Stimulated activated CD4-positive, alpha-beta T cell treated with anti-CD3 and anti-CD28 coated beads, Interleukin-1b, Interleukin-23, amount 100 ng/mL, for 4 hours (primary cell): ENCODE results near the gene GMDS.

Source experiments
- DNase-seq, 2 donors: peaks; one replicate each; pipeline ENCODE4 v3.0.0-alpha.2; 2020; ENCODE audit warnings: low read depth in 2 of 2

The GMDS gene

DNA sequence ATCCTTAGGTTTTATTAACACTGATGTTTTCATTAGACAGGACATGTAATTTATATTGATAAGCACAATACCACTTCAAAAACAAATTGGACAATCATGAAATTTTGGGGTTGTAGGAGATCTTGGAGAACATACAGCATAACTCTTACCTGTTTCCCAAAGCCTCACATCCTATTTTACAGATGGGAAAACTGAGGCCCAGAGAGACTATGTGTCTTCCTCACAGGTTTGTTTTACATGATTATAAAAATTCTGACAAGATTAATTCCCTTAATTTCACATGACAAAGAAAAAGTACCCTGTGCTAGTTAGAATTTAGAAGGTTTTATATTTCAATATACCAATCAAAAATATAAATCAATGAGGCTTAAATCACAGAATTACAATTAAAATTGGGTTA is 145.5 kb downstream of the GMDS start:
- DNase-seq: no peak

DNA sequence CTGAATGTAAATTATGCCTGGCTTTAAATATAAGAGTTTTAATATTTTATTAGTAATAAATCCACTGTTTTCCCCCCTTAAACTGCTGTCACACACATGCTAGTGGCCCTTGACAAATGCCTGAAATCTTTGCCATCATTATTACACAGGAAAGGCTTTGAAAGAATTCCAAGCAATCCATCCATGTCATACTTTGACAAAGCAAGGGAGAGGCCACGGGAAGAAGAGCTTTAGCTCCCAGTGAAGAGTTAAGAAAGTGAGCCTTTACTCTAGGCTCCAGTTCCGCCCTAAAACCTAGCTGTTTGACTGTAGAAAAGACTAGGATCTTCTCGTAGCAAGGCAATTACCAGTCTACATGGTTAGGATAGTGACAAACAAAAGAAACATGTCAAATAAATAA is 147.9 kb downstream of the GMDS start:
- no peak for DNase-seq

DNA sequence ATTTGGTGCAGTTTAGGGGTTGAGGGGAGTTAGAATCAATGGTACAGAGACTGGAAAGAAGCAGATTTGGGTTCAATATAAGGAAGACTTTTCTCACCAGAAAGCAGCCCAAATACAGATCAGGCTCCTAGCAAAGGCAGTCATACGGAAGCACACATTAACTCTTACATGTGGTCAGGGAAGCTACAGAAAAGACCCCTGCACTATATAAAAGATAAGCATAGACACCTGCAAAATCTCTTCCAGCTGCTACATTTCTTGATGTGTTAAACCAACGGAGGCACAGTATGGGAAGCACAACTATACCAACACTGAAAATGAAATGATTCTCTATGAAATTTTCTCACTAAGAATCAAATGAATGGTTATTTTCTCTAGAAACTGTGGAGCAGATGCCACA is 150.8 kb downstream of the GMDS start:
- no peak for DNase-seq

DNA sequence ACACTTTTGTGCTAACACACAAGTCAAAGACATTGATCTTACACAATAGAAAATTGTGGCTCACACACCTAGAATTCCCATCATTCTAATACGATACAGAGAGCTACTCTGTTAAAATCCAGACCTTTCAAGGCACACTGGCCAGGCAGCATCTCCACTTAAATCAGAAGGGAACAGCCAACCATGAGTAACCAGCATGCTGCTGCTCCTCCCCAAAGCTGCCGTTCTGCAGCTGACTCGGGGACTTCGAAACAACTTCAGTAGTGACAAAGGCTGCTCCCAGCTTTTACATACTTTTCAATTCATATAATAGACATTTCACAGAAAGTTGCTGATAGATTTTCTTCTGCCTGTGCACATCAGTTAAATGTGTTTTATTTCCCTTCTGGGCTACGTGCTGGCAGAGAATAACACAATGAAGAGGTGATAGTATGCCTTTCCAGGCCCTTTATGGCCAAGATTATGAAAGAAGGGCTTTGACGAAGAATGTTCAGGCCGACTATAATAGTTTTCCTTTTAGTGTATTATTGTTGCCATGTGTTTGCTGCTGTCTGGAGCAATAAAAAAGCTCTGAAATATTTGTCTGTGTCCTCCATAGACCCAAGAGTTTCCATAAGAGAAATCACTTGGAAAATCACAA is 159.0 kb downstream of the GMDS start:
- no peak for DNase-seq

DNA sequence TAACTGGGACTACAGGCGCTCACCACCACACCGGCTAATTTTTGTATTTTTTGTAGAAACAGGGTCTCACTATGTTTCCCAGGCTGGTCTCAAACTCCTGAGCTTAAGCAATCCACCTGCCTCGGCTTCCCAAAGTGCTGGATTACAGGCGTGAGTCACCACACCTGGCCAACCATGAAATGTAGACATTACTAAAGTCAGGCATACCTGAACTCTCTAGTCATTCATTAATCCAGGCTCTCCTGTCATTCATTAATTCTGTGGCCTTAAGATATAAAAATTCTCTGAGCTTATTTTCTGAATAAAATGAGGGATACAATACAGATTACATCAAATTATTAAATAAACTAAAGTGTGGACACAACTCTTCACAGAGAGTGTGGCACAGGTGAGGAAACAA is 159.7 kb downstream of the GMDS start:
- DNase-seq: no peak

DNA sequence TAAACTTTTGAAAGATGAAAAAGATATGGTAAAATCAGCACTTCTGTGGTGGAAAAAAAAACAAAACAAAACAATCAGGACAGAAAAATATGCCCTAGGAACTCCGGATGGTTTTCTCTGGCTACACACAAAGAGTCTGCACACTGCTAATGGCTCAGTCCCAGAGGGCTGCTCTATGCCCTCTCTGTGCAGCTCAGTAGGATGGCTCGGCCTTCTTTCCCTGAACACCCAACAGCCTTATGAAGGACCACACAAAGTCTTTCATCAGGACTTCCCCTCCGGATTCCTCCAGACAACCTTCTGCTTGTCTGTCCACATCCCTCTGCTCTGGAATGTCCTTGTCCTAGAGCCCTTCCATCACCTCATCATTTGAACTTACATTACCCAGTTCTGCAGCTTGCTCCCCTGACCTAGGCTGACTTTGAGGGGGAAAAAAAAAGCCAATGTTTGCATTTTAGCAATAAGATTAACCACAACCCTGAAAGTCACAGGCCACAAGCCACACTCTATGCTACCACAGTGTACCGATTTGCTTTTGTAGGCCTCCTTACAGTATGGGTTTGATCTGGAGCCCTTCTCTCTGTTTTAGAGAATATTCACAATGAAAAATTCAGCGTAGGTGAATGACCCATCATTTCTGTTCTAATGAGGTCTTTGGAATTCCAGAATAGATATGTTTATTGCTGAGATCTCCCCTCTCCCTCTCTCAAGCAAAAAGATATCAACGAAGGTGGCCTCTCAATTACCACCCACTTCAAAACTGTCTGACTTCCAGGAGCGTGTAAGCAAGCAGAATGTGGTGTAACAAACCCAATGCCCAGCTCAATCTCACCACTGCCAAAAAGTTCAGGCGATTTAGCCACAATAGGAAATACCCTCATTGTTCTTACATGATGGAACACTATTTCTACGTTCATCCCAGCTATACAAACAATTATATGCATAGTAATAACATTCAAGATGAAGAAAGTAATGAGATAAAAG is 164.0 kb downstream of the GMDS start:
- no peak for DNase-seq

DNA sequence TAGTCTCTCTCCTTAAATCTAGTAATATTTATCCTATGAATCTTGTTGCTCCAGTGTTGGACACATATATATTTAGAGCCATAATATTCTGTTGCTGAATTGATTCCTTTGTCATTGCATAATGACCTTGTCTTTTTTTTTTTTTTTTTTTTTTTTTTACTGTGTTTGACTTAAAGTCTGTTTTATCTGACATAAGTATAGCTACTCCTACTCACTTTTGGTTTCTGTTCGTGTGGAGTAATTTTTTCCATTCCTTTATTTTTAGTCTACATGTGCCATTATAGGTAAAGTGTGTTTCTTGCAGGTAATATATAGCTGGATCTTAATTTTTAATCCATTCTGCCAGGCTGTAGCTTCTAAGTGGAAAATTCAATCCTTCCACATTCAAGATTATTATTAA is 166.5 kb downstream of the GMDS start:
- DNase-seq: no peak

DNA sequence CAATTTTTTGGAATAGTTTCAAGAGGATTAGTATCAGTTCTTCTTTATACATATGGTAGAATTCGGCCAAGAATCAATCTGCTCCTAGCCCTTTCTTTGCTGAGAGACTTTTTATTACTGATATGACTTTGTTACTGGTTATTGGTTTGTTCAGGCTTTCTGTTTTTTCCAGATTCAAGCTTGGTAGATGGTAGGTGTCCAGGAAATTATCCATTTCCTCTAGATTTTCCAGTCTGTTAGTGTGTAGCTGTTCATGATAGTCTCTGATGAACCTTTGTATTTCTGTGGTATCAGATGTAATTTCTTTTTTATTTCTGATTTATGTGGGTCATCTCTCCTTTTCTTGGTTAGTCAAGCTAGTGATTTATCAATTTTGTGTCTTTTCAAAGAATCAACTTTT is 167.6 kb downstream of the GMDS start:
- DNase-seq: no peak

DNA sequence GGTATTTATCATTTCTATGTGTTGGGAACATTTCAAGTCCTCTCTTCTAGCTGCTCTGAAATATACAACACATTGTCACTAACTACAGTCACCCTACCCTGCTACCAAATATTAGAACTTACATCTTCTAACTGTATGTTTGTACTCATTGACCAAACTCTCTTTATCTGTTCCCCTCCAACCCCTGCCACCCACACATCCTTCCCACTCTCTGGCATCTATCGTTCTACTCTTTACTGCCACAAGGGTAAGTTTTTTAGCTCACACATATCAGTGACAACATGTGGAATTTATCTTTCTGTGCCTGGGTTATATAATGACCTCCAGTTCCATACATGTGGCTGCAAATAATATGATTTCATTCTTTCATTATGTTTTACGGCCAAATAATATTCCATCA is 171.9 kb downstream of the GMDS start:
- no peak for DNase-seq

DNA sequence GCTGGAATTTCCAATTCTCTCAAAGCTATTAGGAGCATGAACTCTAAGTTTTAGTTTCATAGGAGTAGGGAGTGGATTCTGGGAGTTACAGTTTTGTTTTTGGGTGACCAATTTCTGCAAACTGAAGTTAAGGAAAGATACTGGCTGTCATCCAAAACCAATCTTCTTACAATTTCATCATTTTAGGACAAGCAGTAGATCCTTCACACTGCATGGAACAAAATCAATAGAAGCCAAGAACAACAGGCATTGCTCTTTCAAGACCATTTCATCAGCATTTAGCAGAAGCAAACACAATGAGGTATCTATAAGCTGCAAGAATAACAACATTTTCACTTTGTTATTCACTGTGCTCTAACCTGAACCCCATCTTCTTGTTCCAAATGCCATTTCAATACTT is 173.0 kb downstream of the GMDS start:
- no peak for DNase-seq

DNA sequence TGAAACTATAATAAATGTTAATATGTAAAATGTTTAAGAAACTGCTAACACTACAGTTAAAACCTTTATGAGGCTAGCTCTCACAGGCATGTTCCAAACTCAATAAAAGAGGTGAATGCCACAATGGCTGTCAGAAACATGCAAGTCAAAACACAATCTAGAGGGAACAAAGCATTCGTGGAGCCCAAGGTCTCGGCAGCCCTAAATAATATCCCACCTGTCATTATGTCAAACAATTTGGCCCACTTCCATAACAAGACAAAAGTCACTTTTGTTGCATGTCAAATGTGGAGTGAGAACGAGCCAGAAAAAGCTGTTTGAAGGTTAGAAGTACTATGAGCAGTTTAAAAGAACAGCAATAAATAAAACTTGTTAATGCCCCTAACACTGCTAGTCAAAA is 181.9 kb downstream of the GMDS start:
- no peak for DNase-seq

DNA sequence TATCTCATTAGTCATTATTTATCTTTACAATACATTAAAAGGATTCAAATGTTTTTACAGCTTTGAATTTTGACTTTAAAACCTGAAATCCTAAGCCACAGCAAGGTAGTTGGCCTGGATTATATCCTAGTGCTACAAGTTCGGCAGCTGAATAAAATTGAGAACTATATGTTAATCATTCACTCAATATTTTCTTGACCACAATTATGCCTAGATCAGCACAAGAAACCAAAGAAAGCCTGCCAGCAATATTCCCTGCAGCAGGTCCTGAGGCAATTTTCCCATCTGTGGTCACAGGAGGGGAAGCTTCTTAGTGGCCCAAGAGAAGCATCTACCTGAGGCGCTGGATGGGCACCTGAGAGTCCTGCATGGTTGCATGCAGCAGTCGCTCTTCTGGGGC is 183.5 kb downstream of the GMDS start:
- no peak for DNase-seq

DNA sequence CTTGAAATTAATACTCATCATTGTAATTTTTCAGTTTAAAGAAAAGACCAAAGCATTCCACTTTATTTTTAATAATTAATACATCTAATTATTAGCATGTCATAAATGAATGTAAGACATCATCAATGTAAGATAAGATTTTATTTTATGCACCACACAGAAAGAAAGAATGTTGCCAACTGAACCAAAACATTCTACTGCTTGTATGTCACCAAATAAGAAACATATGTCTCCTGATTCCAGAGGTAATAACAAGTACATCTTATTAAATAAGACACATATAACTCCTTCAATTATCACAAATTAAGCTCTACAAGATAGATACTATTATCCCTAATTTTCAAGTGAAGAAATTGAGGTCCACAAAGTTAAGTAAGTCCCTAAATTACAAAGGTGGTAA is 189.5 kb downstream of the GMDS start:
- no peak for DNase-seq

DNA sequence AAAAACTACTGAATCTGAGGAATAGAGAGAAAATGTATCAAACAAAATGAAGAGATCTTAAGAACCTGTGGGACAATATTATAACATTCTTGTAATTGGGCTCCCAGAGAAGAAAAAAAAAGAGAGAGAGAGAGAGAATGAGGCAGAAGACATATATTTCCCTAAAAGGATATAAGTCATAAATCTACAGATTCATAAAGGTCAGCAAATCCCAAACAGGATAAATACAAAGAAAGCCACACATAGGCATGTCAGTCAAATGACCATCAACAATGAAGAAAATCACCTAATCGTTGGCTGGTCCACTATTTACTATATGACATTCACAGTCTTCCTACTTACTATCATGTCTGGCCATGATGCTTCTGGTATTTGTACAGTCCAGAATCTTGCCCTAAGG is 190.3 kb downstream of the GMDS start:
- DNase-seq: no peak

DNA sequence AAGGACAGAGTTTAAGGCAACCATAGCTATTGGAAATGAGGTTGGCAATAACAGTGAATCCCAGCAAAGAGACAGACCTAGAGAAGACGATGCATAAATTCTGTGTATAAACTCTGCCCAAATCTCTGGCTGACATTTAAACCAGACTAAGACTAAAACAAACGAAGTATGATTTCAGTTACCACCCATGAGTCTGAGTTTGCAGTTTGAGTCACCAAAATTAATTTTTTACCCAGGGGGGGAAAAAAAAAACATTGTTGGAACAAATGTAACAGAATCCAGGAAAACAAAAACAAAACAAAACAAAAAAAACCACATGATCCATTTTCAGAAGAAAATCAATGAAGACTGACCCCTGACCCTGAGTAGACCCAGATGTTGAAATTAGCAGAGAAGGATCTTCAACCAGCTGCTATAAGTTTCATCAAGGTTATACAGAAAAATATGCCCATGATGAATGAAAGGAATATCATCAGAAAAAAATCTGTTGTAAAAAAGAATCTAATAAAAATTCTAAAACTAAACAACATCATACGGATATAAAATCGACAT is 190.8 kb downstream of the GMDS start:
- no peak for DNase-seq

DNA sequence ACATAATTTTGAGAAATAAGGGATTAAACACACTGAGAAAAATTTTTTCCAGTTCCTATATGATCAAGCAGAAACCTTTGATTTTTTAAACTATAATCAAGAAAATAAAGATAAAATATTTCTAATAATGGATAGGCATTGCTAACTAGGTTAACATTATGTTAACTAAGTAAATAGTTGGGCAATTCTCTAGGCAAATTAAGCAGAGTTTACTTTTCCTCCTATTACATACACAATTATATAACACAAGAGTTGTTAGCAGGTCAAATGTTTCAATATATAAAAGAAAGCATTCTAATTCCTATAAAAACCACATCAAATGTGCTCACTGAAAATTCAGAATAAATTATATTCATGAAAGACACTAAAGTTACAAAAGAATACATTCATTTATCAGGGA is 191.7 kb downstream of the GMDS start:
- DNase-seq: no peak

DNA sequence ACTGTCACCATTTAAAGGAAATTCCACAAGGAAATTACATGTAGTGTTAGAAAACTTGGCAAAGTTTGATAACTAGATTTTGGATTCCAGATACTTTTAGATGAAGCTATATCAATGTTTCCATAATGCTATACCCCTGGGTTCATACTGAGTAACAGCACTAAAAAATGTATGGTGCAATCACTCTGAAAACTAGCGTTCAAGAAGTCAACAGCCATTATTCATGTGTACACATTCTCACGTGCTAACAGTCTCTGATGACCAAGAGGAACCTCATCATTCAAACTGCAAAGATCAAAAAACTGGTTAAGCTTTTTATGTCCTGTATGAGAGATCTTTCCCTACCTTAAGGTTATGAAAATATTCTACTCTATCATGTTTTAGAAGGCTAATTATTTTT is 197.6 kb downstream of the GMDS start:
- DNase-seq: no peak

DNA sequence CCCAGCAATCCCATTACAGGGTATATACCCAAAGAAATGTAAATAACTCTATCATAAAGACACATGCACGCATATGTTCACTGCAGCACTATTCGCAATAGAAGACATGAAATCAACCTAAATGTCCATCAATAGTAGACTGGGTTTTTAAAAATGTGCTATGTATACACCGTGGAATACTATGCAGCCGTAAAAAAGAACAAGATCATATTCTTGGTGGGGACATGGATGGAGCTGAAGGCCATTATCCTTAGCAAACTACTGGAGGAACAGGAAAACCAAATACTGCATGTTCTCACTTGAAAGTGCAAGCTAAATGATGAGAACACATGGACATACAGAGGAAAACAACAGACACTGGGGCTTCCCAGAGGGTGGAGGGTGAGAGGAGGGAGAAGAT is 201.2 kb downstream of the GMDS start:
- DNase-seq: no peak

DNA sequence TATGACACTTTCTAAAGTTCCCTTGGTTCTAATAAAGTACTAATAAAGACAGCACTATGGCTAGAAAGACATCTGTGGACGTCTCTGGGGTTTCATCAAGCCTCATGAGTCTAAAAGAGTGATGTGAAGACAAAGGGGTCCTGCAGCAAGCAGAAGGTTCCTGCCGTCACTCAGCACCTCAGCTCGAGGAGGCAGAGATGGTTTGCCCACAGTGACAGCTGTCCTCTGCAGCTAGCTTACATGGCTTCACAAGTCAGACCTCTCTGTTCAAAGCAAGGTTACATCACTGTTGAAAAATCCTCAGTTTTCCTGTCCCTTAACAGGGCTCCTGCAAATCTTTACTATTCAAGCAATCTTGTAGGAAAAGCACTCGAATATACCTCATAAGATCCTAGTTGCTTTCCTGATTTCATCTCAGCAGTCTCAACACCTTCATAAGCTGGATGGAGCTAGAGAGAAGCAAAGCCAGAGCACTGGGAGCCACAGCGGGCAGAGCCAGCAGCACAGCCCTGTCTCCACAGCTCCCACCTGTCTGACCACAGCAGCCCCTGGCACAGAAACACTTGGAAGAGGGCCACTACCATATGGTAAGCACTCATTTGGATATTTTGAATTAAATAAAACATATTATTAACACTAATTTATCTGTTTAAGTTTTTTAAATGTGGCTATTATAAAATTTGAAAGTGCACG is 202.3 kb downstream of the GMDS start:
- DNase-seq: no peak

DNA sequence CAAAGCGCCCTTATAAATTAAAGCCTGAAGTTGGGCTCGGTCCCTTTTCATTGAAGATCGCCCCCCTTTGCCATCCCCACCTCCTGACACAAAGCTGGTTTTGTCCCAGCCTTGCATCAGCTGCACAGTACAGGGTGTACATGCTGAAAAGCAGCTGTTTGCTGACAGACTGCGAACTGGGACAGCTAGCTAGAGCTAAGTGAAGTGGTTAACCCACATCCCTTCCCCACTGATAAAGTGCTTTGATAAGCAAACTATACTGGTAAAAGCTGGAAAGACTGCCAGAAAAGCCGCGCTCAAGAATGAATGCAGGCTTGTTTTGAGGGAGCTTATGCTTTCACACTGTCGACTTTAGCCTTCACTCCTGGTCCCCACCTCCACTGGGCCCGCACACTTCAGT is 207.3 kb downstream of the GMDS start:
- DNase-seq: no peak

DNA sequence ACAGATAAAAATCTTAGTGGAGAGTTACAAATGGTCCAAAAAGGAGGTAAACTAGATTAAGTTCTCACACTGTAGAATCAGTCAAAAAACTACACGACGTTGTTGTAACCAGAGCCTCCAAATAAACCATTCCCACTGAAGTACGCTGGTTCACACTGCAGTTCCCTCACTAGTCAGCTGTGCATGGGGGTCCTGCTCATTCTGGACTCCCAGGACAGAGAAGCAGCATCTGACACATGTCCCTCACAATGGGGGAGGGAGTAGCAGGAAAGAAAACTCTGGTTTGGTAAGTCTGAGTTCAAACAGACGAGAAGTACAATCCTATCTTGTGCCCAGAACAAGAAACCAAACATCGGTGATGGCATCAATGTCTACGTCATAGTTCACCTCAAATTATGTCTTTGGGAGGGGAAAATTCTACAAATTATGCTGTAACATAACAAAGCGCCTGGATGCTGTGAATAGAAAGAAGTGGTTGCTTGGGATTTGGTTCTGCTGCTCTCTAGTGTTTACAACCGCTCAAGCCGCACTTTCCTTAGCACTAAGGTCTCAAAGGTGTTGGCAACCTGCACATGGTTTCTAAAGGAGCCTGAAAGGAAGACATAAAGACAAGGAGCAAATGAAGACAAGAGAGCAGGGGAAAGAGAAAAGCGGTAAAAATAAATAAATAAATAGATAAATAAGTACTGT is 208.0 kb downstream of the GMDS start:
- no peak for DNase-seq

DNA sequence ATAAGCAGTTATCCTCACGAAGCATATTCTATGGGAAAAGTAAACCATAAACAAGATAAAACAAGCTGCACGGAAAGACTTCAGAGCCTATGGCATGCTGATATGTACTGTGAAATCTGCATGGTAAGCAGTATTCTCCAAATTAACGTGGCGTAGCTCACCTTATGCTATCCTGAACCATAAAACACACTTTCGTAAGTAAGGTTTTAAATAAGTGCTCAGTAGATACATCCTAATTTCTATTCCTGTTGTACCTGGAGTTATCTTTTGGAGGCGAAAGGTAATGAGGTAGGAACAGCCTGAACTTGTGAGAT is 208.7 kb downstream of the GMDS start:
- no peak for DNase-seq
